Lung (tissue), 12 donors: ENCODE measurements around the gene ZDHHC11. TPM values are rescaled to one million over a fixed set of nuclear protein-coding genes. Genes with fewer than 3 reads are reported as not detected.

Source experiments
- ATAC-seq: fragments of 200-7000 bp; cut with Tn5 transposase; one replicate; pipeline ENCODE4 v1.9.1; 2020; ENCODE audit warnings: moderate number of reproducible peaks; ENCODE audit not compliant: insufficient read depth, low FRiP score
- DNase-seq, 3 donors: peaks; one replicate each; pipeline ENCODE4 v3.0.0-alpha.2; 2013 to 2017
- H3K27ac ChIP-seq, 2 donors: one replicate each; pipeline ENCODE4 v1.5.1; 2013; ENCODE audit warnings: mild to moderate bottlenecking in 2 of 2, moderate library complexity in 2 of 2, control low read depth in 1 of 2, inconsistent platforms in 1 of 2, low read depth in 1 of 2, low read length in 1 of 2
- H3K27me3 ChIP-seq, 3 donors: one replicate each; pipeline ENCODE4 v1.5.1; 2013; ENCODE audit warnings: low read length in 2 of 3; ENCODE audit not compliant: control insufficient read depth in 3 of 3, insufficient read depth in 3 of 3
- H3K36me3 ChIP-seq, 4 donors: one replicate each; pipeline ENCODE4 v1.5.1; 2013; ENCODE audit warnings: low read length in 4 of 4, mild to moderate bottlenecking in 1 of 4, moderate library complexity in 1 of 4; ENCODE audit not compliant: control insufficient read depth in 4 of 4, insufficient read depth in 4 of 4
- H3K4me1 ChIP-seq, 5 donors: one replicate each; pipeline ENCODE4 v1.5.1; 2013; ENCODE audit warnings: low read length in 5 of 5, mild to moderate bottlenecking in 2 of 5, moderate library complexity in 1 of 5; ENCODE audit not compliant: control insufficient read depth in 5 of 5, insufficient read depth in 5 of 5
- H3K4me3 ChIP-seq: one replicate; pipeline ENCODE4 v1.5.1; 2013; ENCODE audit warnings: mild to moderate bottlenecking, control low read depth, moderate library complexity
- H3K9ac ChIP-seq, 2 donors: one replicate each; pipeline ENCODE4 v1.5.1; 2013; ENCODE audit warnings: low read length in 2 of 2, control low read depth in 1 of 2; ENCODE audit not compliant: insufficient read depth in 1 of 2
- H3K9me3 ChIP-seq, 4 donors: one replicate each; pipeline ENCODE4 v1.5.1; 2013; ENCODE audit warnings: low read length in 3 of 4, mild to moderate bottlenecking in 1 of 4, moderate library complexity in 1 of 4; ENCODE audit not compliant: control insufficient read depth in 4 of 4, insufficient read depth in 3 of 4
- CTCF ChIP-seq: IDR thresholded peaks from 2 replicates; pipeline ENCODE4 v1.5.1; 2012; ENCODE audit warnings: mild to moderate bottlenecking; ENCODE audit errors: control extremely low read depth, extremely low read depth
- WGBS, 2 donors: extraction: QIAGEN DNeasy Blood & Tissue Kit; methylation state at CpG; one replicate each; pipeline ENCODE4 v1.1.7; 2013; 5-methylcytosine and 5-hydroxymethylcytosine counted together
- polyA plus RNA-seq, 2 donors: library from polyadenylated mRNA; stranded (reverse); fragments of 200-250 nt; gene quantifications; one replicate each; pipeline ENCODE4 v1.2.1, GENCODE V29; 2013
- total RNA-seq, 2 donors: library from RNA; depleted of rRNA in 1 of 2; stranded (reverse); fragments of >200 nt in 1 of 2; gene quantifications; one replicate each; pipeline ENCODE4 v1.2.1, GENCODE V29; 2014 to 2021
- donor health status: control.
- donor health status: control.
- donor health status: Bipolar disorder and iron deficiency.
- donor health status: healthy.
- donor health status: DM: yes; HTN: yes; CAD: no.

The ZDHHC11 gene
- total and polyA plus RNA-seq, 4 donors = 6.8 to 110 (median 20.5) TPM

DNA sequence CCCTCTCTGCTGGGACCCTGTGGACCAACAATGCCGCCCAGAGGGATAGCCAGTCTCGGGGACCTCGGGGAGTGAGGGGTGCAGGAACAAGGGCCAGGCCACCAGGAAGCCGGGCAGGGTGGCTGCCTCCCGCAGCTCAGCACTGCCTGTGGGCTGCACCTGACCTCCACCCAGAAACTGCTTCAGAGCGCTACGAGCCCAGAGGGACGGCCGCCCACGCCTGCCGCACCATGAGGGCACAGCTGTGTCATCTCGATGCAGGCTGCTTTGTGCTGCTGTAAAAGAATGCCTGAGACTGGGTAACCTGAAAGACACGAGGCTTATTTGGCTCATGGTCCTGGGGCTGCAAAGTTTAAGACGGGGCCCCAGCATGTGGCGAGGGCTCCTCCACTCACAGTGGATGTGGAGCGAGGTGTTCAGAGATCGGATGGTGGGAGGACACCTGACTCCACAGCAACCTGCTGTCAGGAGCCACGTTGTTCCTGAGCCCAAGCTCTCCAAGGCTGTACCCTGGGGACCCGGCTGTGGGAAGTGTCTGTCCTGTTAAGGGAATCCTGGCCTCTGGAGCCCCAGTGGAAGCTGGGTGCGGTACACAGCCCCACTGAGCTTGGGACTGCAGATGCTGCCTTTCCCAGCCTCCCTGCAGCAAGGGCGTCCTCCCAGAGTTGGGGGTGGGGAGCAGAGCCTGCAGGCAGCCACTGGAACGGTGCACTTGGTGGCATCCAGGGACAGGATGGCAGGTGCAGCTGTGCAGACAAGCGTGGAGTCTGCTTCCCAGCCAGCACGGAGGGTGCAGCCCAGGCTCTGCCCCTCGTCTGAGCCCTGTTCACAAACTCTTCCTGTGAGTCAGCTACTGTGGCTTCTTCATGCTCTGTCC is 11.8 kb upstream of the ZDHHC11 start:
- 86 to 90% methylated on average over 25 of the region's 25 CpGs for WGBS, 2 donors
- no peaks in the 10 kb centered on the region for H3K27me3 ChIP-seq
- peaks cover 0 to 3% (median 0%) of the 10 kb centered on the region in 4 donors for H3K9me3 ChIP-seq
- DNase-seq (no peak), ATAC-seq (no peak)
- peaks cover 10 to 43% (median 26%) of the 10 kb centered on the region in 4 donors for H3K36me3 ChIP-seq
- H3K4me1 ChIP-seq = peaks cover 0 to 6% (median 0%) of the 10 kb centered on the region in 5 donors
- TF ChIP-seq CTCF = no peak
- H3K27ac ChIP-seq = no peak overlapping the region
- no peak overlapping the region for H3K4me3 ChIP-seq
- no peak overlapping the region for H3K9ac ChIP-seq

DNA sequence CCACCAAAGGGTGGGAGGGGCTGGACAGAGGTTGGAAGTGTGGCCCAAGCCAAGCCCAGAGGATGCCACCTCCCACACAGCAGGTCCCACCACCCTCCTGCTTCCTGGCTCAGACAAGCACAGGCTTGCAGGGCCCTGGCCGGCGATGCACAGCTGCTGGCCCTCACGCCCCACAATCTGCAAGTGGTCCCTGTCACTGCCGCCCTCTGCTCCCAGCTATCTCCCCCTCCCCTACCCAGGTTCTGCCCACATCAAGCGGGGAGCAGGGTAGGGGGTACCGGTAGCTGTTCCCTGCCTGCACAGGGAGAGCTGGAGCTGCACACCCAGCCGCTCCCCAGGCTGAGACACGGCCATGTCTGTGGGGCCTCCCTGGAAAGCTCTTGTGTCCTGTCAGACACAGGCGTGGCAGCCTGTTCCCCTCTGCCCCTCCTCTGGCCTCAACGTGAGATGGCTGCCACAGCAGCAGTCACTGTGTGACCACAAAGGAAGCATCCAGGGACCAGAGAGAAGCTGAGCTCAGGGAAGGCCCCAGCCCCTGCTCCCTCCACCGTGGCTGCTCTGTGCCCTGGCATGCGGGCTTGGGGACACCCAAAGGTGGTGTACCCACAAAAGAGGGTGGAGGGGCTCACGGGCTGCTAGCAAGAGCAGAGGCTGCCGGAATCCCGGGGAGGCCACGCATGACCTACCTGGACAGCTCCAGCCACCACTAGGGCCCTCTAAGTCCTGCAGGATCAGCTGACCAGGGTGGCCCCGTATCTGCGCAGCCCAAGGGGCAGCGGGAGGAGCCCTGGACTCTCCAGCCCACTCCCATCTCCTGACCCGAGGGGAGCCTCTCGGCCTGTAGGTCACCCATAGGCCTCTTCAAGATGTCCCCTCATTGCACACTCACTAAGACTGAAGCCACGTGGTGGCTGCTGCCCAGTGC is 10.9 kb upstream of the ZDHHC11 start:
- Histone ChIP-seq H3K9me3 (no peaks in the 10 kb centered on the region), H3K9ac (no peak overlapping the region), H3K36me3 (peaks cover 5 to 36% (median 18%) of the 10 kb centered on the region in 4 donors), H3K27me3 (no peaks in the 10 kb centered on the region), H3K4me3 (no peak overlapping the region), H3K27ac (no peak overlapping the region), H3K4me1 (peaks cover 0 to 6% (median 0%) of the 10 kb centered on the region in 5 donors)
- no peak for ATAC-seq
- DNase-seq = no peak
- no peak for TF ChIP-seq CTCF
- 83 to 86% methylated on average over 22 of the region's 22 CpGs for WGBS, 2 donors

DNA sequence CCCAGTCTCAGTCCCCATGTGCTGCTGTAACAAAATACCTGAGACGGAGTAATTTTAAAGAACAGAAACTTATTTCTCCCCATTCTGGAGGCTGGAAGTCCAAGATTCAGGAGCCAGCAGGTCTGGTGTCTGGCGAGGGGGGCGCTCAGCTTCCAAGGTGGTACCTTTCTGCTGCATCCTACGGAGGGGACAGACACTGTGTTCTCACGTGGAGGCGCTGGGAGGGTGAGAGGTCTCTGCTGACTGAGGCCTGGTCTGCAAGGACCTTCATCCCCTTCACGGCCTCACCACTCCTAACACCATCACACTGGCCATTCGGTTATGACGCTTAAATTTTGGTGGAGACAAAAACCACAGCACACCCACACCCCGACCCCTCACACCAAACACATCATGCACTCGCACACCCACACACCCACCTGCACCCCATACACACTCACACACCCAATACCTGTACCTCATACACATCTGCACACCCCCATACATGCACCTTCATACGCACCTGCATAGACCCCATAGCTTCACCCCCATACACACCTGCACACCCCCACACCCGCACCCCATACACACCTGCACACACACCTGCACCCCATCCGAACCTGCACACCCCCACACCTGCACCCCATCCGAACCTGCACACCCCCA is 9.8 kb upstream of the ZDHHC11 start:
- H3K4me3 ChIP-seq = no peak overlapping the region
- no peaks in the 10 kb centered on the region for H3K27me3 ChIP-seq
- peaks cover 2 to 31% (median 11%) of the 10 kb centered on the region in 4 donors for H3K36me3 ChIP-seq
- no peak overlapping the region for H3K9ac ChIP-seq
- H3K27ac ChIP-seq = no peak overlapping the region
- DNase-seq = no peak
- peaks cover 0 to 6% (median 0%) of the 10 kb centered on the region in 5 donors for H3K4me1 ChIP-seq
- no peak for ATAC-seq
- no peak for TF ChIP-seq CTCF
- WGBS, 2 donors = 93 to 94% methylated on average over 15 of the region's 15 CpGs
- H3K9me3 ChIP-seq = no peaks in the 10 kb centered on the region
